NCI-H69 (cell line): Measurements from ENCODE around the gene FBXW4.
"Not testable (repeated sequence)": the region's sequence is repeated elsewhere in the genome, so short reads cannot be mapped to it uniquely, and the experiment has no call there.

Source experiments
- DNase-seq: peaks from one replicate; lab custom pipeline; 2025; lab: John Stamatoyannopoulos, UW

Gene FBXW4

DNA sequence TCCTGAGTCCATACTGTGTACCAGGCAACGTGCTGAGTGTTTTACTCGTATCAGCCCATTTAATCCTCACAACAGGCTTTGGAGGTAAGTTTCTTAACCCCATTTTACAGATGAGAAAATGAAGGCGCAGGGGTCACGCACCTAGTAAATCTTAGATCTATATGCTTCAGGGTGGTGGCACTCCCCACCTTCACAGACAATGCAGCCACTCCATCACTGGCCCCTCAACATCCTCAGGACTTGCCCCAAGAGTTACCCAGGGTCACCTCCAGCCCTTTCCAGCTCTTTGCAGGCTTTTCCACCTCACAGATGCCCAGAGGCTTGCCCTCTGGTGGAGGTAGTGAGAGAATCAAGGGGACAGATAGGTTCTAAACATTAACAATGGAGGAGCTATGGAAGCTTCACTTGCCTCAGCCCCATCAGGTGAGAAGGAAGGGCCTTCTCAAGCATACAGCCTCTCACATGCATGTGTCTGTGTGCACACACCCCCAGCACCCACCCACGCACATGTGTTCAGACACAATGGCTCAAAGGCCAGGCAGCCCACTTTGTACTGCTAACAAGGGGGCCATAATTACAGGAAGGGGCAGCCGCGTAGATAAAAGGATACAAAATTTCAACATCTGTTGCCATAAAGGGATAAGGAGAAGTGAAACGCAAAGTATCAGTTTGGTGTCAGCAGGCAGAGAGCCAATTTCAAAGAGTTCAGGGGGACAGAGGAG lies 77.7 kb downstream of the FBXW4 start:
- peak; percentile 78 for DNase-seq

GRCh38 chr10:101616415-101617101 lies 78.4 kb downstream of the FBXW4 start:
- peak; percentile 8 for DNase-seq

DNA sequence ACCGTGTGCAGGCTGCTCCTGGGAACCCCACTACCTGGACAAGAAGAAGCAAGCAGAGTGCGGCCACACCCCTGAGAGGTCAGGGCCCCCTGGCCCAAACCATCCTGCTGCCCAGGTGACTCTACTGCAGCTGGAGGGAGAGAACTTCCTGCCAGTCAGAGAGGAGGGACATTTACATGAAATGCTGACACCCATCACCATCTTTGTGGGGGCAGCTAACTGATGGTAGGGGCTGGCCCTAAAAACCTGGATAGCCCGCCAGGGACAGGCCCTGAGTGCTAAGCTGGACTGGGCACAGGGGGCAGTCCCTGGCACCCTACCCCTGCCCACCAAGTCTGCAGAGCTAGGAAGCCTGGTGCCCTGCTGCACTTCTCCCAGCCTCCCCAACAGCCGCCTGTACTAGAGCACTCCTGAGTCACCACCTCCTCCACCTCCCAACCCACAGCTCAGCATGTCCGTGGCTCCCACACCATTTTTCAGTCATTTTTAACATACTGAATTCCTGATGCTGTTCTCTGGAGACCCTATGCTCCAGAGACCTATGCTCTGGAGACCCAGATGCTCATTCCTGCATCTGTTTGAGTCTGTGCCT lies 79.3 kb downstream of the FBXW4 start:
- no peak for DNase-seq

- peak; percentile 22 for DNase-seq
Observed at GRCh38 chr10:101614663-101615524, 80.1 kb downstream of the FBXW4 start.

DNA sequence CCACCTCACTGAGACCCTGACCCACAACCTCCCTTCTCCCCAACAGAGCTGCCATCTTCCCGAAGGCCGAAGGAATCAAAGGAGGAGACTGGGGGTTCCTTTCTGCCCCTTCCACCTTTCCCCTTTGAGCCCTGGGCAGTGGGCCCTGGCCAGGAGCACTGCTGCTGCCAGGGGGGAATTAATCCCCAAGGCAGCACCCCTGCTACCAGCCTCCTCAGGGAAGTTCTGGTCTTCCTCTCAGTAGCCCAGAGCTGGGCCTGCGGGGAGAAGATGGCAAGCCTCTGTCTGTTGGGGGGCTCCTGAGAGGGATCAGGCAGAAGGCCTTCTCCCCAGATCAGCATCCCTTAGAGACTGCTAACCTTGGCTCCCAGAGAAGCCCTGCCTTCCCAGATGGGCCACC lies 81.3 kb downstream of the FBXW4 start:
- DNase-seq = no peak

GRCh38 chr10:101612872-101613271 lies 82.1 kb downstream of the FBXW4 start:
- DNase-seq = no peak

GRCh38 chr10:101612086-101612485 lies 82.9 kb downstream of the FBXW4 start:
- DNase-seq = no peak

DNA sequence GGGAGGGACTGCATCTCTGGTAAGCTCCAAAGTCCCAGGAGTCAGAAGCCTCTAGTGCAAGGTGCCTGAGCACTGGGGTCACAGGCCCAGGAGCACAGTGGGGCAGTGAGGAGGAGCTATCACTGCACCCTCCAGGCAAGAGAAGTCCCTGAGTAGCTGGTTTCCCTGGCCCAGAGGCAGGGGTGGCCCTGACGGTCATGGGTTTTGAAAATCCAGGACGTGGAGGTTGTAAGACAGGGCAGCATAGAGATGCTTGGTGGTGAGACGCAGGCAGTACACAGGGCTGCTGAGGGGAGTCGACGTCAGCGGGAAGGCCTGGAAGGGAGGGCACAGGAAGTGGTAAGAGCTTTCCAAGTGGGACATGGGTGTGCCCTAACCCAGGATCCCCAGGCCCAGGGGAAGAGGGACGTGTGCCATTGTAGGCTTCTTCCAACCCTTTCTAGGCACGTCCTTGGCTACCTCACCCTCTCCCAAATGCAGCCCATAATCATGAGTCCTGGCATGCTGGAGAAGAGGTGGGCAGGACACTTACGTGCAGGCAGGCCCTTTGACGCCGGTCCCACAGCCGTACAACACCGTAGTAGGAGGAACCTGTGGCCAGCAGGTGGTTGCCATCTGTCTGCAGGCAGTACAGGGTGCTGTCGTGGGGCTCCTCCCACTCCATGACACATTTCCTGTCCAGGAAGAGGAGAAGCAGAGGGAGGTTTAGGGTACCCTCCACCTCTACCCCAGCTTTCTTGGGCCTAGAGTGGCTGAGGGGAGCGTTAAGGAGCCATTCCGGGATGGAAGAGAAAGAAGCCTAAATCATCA lies 83.7 kb downstream of the FBXW4 start:
- DNase-seq = peak; percentile 3

DNA sequence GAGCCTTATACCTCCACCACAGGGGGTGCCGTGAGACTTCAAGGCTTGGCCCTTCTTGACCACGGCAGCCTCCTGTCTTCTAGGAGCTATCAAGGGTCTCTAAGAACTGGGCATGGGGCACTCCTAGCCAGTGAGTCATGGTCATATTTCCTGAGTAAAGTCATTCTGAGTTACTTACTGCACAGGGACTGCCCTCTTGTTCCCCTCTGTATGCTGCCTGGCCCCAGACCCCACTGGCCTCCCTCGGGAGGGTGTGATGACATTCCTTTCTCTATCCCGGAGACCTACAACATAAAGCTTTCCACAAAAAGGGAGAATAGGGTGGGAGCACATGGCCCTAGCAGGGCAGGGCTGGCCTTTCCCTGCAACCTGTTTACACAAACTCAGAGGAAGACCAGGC lies 85.5 kb downstream of the FBXW4 start:
- no peak for DNase-seq

DNA sequence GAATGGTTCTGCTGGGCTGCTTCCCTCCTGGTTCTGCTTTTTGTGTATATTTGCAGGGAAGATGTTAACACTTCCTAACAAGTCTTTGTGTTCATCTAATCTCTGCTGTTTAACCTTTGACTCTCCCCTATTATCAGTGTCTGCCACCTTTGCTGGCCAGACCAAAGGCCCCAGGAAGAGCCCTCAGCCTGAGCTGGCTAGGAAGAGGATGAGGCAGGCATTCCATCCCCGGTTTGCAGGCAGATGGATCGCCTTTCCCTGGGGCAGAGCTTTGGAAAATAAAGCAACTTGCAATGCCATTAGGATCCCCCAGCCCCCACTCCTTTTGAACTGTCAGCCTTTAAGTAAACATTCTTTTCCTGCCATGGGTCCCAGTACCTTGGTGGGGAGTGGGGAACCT lies 87.8 kb downstream of the FBXW4 start:
- DNase-seq = no peak

DNA sequence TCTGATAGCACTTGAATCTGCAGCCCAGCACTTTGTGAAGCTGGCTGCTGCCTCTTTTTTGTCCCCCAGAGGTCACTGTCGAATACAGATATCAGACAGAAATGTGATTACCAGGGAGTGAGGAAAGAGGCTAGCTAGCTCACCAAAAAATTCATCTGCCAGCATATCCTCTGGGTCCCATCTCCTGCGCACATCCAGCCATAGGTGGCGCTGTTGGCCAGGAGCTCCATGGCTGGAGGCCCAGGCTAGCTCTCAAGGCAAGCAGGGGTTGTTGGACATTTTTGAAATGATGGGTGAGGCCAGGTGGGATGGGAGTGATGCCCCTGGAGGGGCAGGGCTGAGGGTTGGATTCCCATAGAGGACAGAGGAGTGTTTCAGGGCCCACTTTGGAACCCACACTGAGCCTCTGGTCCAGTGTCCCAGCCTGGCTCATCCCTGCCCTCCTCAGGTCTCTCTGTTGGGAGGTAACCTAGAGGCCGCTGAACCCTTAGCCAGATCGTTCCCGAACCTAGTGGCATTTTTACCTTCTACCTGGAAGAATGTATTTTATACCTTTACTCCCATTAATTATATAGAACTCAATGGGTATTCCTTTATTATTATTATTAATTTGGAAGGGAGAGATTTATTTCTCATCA lies 92.1 kb downstream of the FBXW4 start:
- peak; percentile 78 for DNase-seq

DNA sequence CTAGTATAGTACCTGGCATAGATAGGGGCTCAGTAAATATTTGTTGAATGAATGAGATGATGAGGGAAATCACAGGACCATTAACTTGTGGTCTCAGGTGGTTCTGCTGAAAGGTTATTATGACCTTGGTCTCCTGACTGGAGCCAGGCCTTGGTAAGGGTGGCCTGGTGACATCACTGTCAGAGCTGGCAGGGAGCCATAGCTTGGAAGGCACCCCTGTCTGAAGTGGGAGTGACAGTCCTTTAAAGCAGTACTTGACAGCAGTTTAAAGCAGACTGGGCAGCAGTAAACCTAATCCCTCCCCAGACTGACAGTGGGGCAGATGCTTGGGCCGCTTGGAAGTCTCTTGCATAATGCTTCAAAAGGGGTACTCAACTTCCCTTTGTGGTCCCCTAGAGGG lies 93.4 kb downstream of the FBXW4 start:
- peak; percentile 27 for DNase-seq

- DNase-seq = no peak
Observed at GRCh38 chr10:101597091-101597900, 97.7 kb downstream of the FBXW4 start.

DNA sequence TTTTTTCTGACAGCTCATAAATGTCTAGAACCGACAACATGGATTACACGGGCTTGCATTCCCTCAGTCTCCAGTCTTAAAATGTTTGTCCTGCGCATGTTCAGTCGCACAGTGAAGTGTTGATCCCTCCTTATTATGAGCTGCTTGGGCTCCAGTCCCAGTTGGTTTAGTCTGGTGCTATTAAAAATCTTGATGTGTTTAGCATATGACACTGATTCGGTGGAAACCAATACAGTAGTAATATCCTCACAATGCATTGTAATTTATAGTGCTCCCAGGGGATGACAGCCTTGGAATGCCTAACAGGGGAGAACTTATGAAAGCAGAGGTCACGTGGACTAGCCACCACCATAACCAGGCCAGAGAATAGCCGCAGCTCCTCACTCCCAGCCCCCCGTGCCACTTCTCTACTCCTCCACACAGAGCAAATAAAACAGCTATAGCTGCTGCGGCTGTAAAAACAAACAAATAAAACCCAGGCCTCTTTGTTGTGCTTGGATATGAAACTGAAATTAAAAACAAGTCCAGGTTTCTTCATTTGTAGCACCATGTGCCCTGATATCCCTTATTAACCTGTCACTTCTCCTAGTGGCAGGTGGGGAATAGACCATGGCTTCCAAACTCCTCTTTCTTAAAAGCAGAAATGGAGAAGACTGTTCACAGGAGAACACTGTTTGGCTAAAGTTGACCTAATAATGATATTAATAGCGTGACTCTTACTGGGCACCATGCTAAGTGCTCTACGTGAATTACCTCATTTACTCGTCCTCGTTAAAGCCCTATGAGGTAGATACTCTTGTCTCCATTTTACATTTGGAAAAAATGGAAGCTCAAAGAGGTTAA lies 99.2 kb downstream of the FBXW4 start:
- DNase-seq = no peak

- DNase-seq = not testable (repeated sequence)
Observed at GRCh38 chr10:101593331-101593730, 101.6 kb downstream of the FBXW4 start.

- no peak for DNase-seq
Observed at GRCh38 chr10:101588879-101589278, 106.1 kb downstream of the FBXW4 start.

- DNase-seq = peak; percentile 90
Observed at GRCh38 chr10:101587725-101588653, 107.0 kb downstream of the FBXW4 start, which contains the start of the genes DPCD and POLL. TSS of gene DPCD (plus strand) at chr10:101588321. CDS start at chr10:101588337, 16 bp downstream. TSS of gene POLL (minus strand) at chr10:101588257. CDS start at chr10:101587360, 897 bp downstream.

DNA sequence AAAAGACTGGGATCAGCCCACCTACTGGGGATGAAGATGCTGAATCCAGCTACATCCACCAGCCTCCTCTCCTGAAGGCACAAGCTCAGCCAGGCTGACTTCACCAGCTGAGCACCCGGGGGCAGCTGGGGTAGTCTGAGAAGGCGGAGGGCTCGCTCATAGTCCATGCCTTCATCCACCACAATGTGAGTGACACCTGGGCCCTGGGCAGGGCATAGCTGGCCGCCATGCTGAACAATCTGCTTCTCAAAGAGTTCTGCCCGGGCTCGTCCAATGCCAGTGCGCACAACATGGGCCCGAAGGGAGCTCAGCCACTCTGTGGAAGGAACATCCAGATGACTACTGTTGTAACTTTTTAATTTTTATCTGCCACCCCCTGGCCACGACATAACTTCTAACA lies 109.1 kb downstream of the FBXW4 start:
- no peak for DNase-seq
